Measurements from ENCODE around the gene ARGLU1. TPM values are rescaled to one million over a fixed set of nuclear protein-coding genes. Genes with fewer than 3 reads are reported as not detected.

The ARGLU1 gene
- total RNA-seq, 1 donor from 2014 or later = 22.6 TPM

Other genes starting within 250 kb of the ARGLU1 start
- 4.3 TPM for gene EFNB2, start 32.5 kb downstream of the ARGLU1 start, total RNA-seq

All from left lobe of liver (tissue), 1 donor.